ENCODE data around the gene NEURL2.

GRCh38 chr20:45853484-45853883 lies 37.5 kb downstream of the NEURL2 start:
- TF ChIP-seq POLR2A (IDR thresholded peaks at IDR 0.05), result no peak
- no peak for TF ChIP-seq CTCF (IDR thresholded peaks at IDR 0.05)
- TF ChIP-seq POLR2AphosphoS5 (IDR thresholded peaks at IDR 0.05), result no peak
